Endothelial cell of umbilical vein (primary cell): ENCODE measurements around the gene ENTREP1. TPM values are rescaled to one million over a fixed set of nuclear protein-coding genes. Genes with fewer than 3 reads are reported as not detected.

Experiments used
- BruUV-seq: library from RNA; stranded (reverse); fragments of 400-500 nt; replicated peaks from 2 replicates; lab custom pipeline; 2021; lab: Mats Ljungman, UMichigan
- CTCF ChIA-PET: fragments of 300-600, 350-600 bp; sonication (Branson Sonifier 250); formaldehyde crosslinking; loops from one replicate; lab custom pipeline; 2021; ENCODE audit warnings: antibody characterized with exemption, inconsistent platforms; lab: Charles Lee
- POLR2A ChIA-PET: fragments of 300-600, 350-600 bp; sonication (Branson Sonifier 250); formaldehyde crosslinking; loops from one replicate; lab custom pipeline; 2021; ENCODE audit warnings: antibody characterized with exemption, inconsistent platforms; lab: Charles Lee
- DNase-seq: peaks from one replicate; pipeline ENCODE4 v3.0.0-alpha.2; 2011; ENCODE audit warnings: low read depth, low spot score
- FAIRE-seq: peaks from 2 replicates; lab custom pipeline; 2011; peaks lifted over from hg19 to GRCh38; lab: Jason Lieb, UNC
- H2AFZ ChIP-seq: 2 replicates; pipeline ENCODE4 v1.6.0; 2012; ENCODE audit warnings: low read depth, low read length, control low read depth, inconsistent platforms
- H3K27ac ChIP-seq: 2 replicates; pipeline ENCODE4 v1.5.1; 2011; ENCODE audit warnings: low read depth, mild to moderate bottlenecking, control low read depth, low read length, moderate library complexity; ENCODE audit not compliant: insufficient read depth
- H3K27me3 ChIP-seq, 2 experiments: 2 replicates each; pipeline versions ENCODE4 v1.6.0 to v1.6.1; 2011; ENCODE audit warnings: low read length in 2 of 2, mixed read lengths in 1 of 2; ENCODE audit not compliant: control insufficient read depth in 2 of 2, insufficient read depth in 2 of 2
- H3K36me3 ChIP-seq, 2 experiments: 2 replicates in 1 of 2; 3 replicates in 1 of 2; pipeline ENCODE4 v1.5.1; 2011; ENCODE audit warnings: low read length in 2 of 2, mild to moderate bottlenecking in 1 of 2, moderate library complexity in 1 of 2; ENCODE audit not compliant: control insufficient read depth in 2 of 2, insufficient read depth in 2 of 2; ENCODE audit errors: extremely low read depth in 1 of 2
- H3K4me1 ChIP-seq: 3 replicates; pipeline ENCODE4 v1.5.1; 2011; ENCODE audit warnings: mild to moderate bottlenecking, low read length; ENCODE audit not compliant: control insufficient read depth, insufficient read depth; ENCODE audit errors: extremely low read depth
- H3K4me2 ChIP-seq: 2 replicates; pipeline ENCODE4 v1.6.1; 2011; ENCODE audit warnings: low read length, control low read depth, mixed read lengths; ENCODE audit not compliant: insufficient read depth
- H3K4me3 ChIP-seq, 3 experiments: fragments of 200-600 bp in 1 of 3; sonication (generic), shearing (Covaris generic) in 1 of 3; replicated peaks in 1 of 3; 2 replicates each; pipeline ENCODE4 v1.5.1; 2011 to 2016; ENCODE audit warnings: control low read depth in 3 of 3, low read length in 3 of 3, mild to moderate bottlenecking in 2 of 3, inconsistent platforms in 1 of 3, low read depth in 1 of 3, moderate library complexity in 1 of 3; ENCODE audit not compliant: insufficient read depth in 1 of 3
- H3K79me2 ChIP-seq: 2 replicates; pipeline ENCODE4 v1.6.0; 2012; ENCODE audit warnings: low read length, inconsistent platforms; ENCODE audit not compliant: control insufficient read depth, insufficient read depth
- H3K9ac ChIP-seq: replicated peaks from 2 replicates; pipeline ENCODE3; 2011; ENCODE audit warnings: low read length, control low read depth; ENCODE audit not compliant: insufficient read depth; ENCODE audit errors: extremely low read depth
- H3K9me1 ChIP-seq: replicated peaks from 3 replicates; pipeline ENCODE4 v1.6.0; 2011; ENCODE audit warnings: mild to moderate bottlenecking, low read length; ENCODE audit not compliant: control insufficient read depth, insufficient read depth; ENCODE audit errors: extremely low read depth
- H3K9me3 ChIP-seq: replicated peaks from 2 replicates; pipeline ENCODE4 v1.5.1; 2012; ENCODE audit warnings: low read length, inconsistent platforms; ENCODE audit not compliant: control insufficient read depth, insufficient read depth
- H4K20me1 ChIP-seq: replicated peaks from 2 replicates; pipeline ENCODE3; 2011; ENCODE audit warnings: mild to moderate bottlenecking, low read length; ENCODE audit not compliant: control insufficient read depth, insufficient read depth; ENCODE audit errors: extremely low read depth
- CTCF ChIP-seq, 2 donors: IDR thresholded peaks; 1 replicate in 1 of 2; 2 replicates in 1 of 2; pipeline ENCODE4 v1.5.1; 2011; ENCODE audit warnings: low read length in 2 of 2, mild to moderate bottlenecking in 2 of 2, moderate library complexity in 2 of 2, control low read depth in 1 of 2, inconsistent platforms in 1 of 2, low read depth in 1 of 2; ENCODE audit not compliant: insufficient read depth in 1 of 2; ENCODE audit errors: extremely low read depth in 1 of 2
- EZH2 ChIP-seq: IDR thresholded peaks from 2 replicates; pipeline ENCODE4 v1.6.1; 2012; ENCODE audit warnings: borderline replicate concordance, low read depth, mild to moderate bottlenecking, moderate library complexity, low read length, inconsistent platforms; ENCODE audit not compliant: severe bottlenecking
- FOS ChIP-seq: IDR thresholded peaks from 2 replicates; pipeline ENCODE4 v1.6.1; 2011; ENCODE audit warnings: mild to moderate bottlenecking, low read length, moderate library complexity, borderline replicate concordance; ENCODE audit not compliant: insufficient read depth
- GATA2 ChIP-seq: IDR thresholded peaks from 2 replicates; pipeline ENCODE4 v1.7.0; 2011; ENCODE audit warnings: low read depth, mild to moderate bottlenecking, moderate library complexity, mixed read lengths, low read length; ENCODE audit not compliant: insufficient read length, insufficient read depth
- JUN ChIP-seq: IDR thresholded peaks from 2 replicates; pipeline ENCODE4 v1.6.1; 2011; ENCODE audit warnings: borderline replicate concordance, low read depth; ENCODE audit not compliant: insufficient read length, insufficient read depth
- MAX ChIP-seq: IDR thresholded peaks from 2 replicates; pipeline ENCODE4 v1.6.1; 2011; ENCODE audit not compliant: insufficient read depth, insufficient read length
- MYC ChIP-seq: IDR thresholded peaks from one replicate; pipeline ENCODE4 v1.6.1; 2011; ENCODE audit warnings: mild to moderate bottlenecking, low read depth, low read length
- POLR2A ChIP-seq: IDR thresholded peaks from 2 replicates; pipeline ENCODE4 v1.6.1; 2012; ENCODE audit warnings: low read depth, mild to moderate bottlenecking, control low read depth, low read length
- POLR2AphosphoS5 ChIP-seq: IDR thresholded peaks from 2 replicates; pipeline ENCODE4 v1.6.1; 2012; ENCODE audit warnings: low read depth, mild to moderate bottlenecking, control low read depth, low read length, moderate library complexity; ENCODE audit not compliant: insufficient read depth
- dilution Hi-C: fragments of 300-500 bp; cut with MboI; formaldehyde crosslinking; loops from one replicate; pipeline ENCODE4 v1.15.0; 2019; ENCODE audit warnings: low sequenced_read_pairs; ENCODE audit not compliant: extremely low pct_ligation_motif_present
- intact Hi-C: fragments of 100-400 bp; cut with micrococcal nuclease; formaldehyde crosslinking; loops from one replicate; pipeline ENCODE4 v1.10.0; 2022
- polyA plus RNA-seq, 4 experiments: library from polyadenylated mRNA; depleted of rRNA in 3 of 4; stranded (reverse) in 3 of 4; unstranded in 1 of 4; fragments of >200 nt; gene quantifications; 2 replicates each; pipeline versions ENCODE4 v1.2.1 to v1.2.3, GENCODE V29; 2011 to 2012; ENCODE audit warnings: missing spikeins in 1 of 4
- total RNA-seq: library from RNA; stranded (reverse); gene quantifications from 2 replicates; pipeline ENCODE4 v1.2.3, GENCODE V29; 2021

The ENTREP1 gene
- total and polyA plus RNA-seq, 2 donors (not counting 3 experiments of a cell fraction or from before 2014, with no cell fraction given) = 7.1 to 13.5 TPM

- H3K36me3 ChIP-seq = no peaks in the 10 kb centered on the region
- BruUV-seq = no TSS peak
- DNase-seq (no peak), FAIRE-seq (no peak)
- no peaks in the 10 kb centered on the region for H3K9me1 ChIP-seq
- H4K20me1 ChIP-seq = no peaks in the 10 kb centered on the region
- no peaks in the 10 kb centered on the region for H3K9me3 ChIP-seq
- no peak overlapping the region for H2AFZ ChIP-seq
- H3K27me3 ChIP-seq = peaks cover 6 to 25% of the 10 kb centered on the region in 2 experiments
- no peaks in the 10 kb centered on the region for H3K79me2 ChIP-seq
- intact Hi-C loops = no loop called here
- no peak overlapping the region for H3K4me2 ChIP-seq
- no peak for TF ChIP-seq CTCF (IDR thresholded peaks at IDR 0.05; ENCODE audit: extremely low read depth in 1 of 2, insufficient read depth in 1 of 2, low read depth in 1 of 2, low read length in 2 of 2)
- no peak for TF ChIP-seq FOS
- no peak for TF ChIP-seq GATA2
- TF ChIP-seq JUN = no peak
- TF ChIP-seq POLR2AphosphoS5 = no peak
- no peak for TF ChIP-seq POLR2A
- TF ChIP-seq EZH2 = no peak
- no peak for TF ChIP-seq MAX
- TF ChIP-seq MYC = no peak
- dilution Hi-C loops = no loop called here
- CTCF ChIA-PET = interaction anchor here (0.6 to 0.7 kb wide), 2 partner anchors 14 to 247 kb away, joined by 3 to 4 read pairs; no protein-coding TSS in a partner anchor
- POLR2A ChIA-PET = no interaction called here
- H3K27ac ChIP-seq = no peak overlapping the region
- H3K4me3 ChIP-seq = no peak overlapping the region
- no peak overlapping the region for H3K9ac ChIP-seq
- peaks cover 11% of the 10 kb centered on the region for H3K4me1 ChIP-seq
Measured at GRCh38 chr9:69322256-69322655, 2.8 kb upstream of the ENTREP1 start.
